ENCODE data around the gene BTBD3. TPM values are rescaled to one million over a fixed set of nuclear protein-coding genes. Genes with fewer than 3 reads are reported as not detected.

Gene BTBD3
- total and polyA plus RNA-seq, 2 donors (not counting 3 experiments of a cell fraction or from before 2014, with no cell fraction given): 18.6 to 29.3 TPM

GRCh38 chr20:11951696-11952095, 34.0 kb downstream of the BTBD3 start:
- CTCF ChIA-PET: no interaction called here
- H3K27ac ChIP-seq (ENCODE audit: insufficient read depth, low read depth, low read length): no peak overlapping the region
- DNase-seq (ENCODE audit: low read depth, low spot score): no peak
- H3K4me2 ChIP-seq (ENCODE audit: insufficient read depth, low read length): no peak overlapping the region
- no peak for TF ChIP-seq POLR2A (IDR thresholded peaks at IDR 0.05; ENCODE audit: low read depth, low read length)
- no peak for TF ChIP-seq POLR2AphosphoS5 (IDR thresholded peaks at IDR 0.05; ENCODE audit: insufficient read depth, low read depth, low read length)
- TF ChIP-seq EZH2 (IDR thresholded peaks at IDR 0.05; ENCODE audit: borderline replicate concordance, low read depth, low read length, severe bottlenecking): no peak
- TF ChIP-seq MYC (IDR thresholded peaks at IDR 0.05; ENCODE audit: low read depth, low read length): no peak
- no peak for TF ChIP-seq GATA2 (IDR thresholded peaks at IDR 0.05; ENCODE audit: insufficient read depth, insufficient read length, low read depth, low read length)
- TF ChIP-seq MAX (IDR thresholded peaks at IDR 0.05; ENCODE audit: insufficient read depth, insufficient read length): no peak
- no peak for TF ChIP-seq CTCF (IDR thresholded peaks at IDR 0.05; ENCODE audit: extremely low read depth in 1 of 2, insufficient read depth in 1 of 2, low read depth in 1 of 2, low read length in 2 of 2)
- TF ChIP-seq JUN (IDR thresholded peaks at IDR 0.05; ENCODE audit: borderline replicate concordance, insufficient read depth, insufficient read length, low read depth): no peak
- TF ChIP-seq FOS (IDR thresholded peaks at IDR 0.05; ENCODE audit: borderline replicate concordance, insufficient read depth, low read length): no peak
- intact Hi-C loops (cut with micrococcal nuclease) (no loop called here), dilution Hi-C loops (cut with MboI; ENCODE audit: extremely low pct_ligation_motif_present, low sequenced_read_pairs) (no loop called here)
- no peak for FAIRE-seq
- H3K4me3 ChIP-seq (replicated peaks in 1 of 3; ENCODE audit: insufficient read depth in 1 of 3, low read depth in 1 of 3, low read length in 3 of 3): no peak overlapping the region
- POLR2A ChIA-PET: no interaction called here
- H3K27me3 ChIP-seq (ENCODE audit: control insufficient read depth in 2 of 2, insufficient read depth in 2 of 2, low read length in 2 of 2): no peaks in the 10 kb centered on the region
- H3K9me3 ChIP-seq (replicated peaks; ENCODE audit: control insufficient read depth, insufficient read depth, low read length): no peaks in the 10 kb centered on the region
- no peaks in the 10 kb centered on the region for H4K20me1 ChIP-seq (replicated peaks; ENCODE audit: control insufficient read depth, extremely low read depth, insufficient read depth, low read length)
- H3K9me1 ChIP-seq (replicated peaks; ENCODE audit: control insufficient read depth, extremely low read depth, insufficient read depth, low read length): no peaks in the 10 kb centered on the region
- no peaks in the 10 kb centered on the region for H3K36me3 ChIP-seq (ENCODE audit: control insufficient read depth in 2 of 2, extremely low read depth in 1 of 2, insufficient read depth in 2 of 2, low read length in 2 of 2)
- no peaks in the 10 kb centered on the region for H3K79me2 ChIP-seq (ENCODE audit: control insufficient read depth, insufficient read depth, low read length)
- BruUV-seq (replicated peaks): no TSS peak
- no peaks in the 10 kb centered on the region for H3K4me1 ChIP-seq (ENCODE audit: control insufficient read depth, extremely low read depth, insufficient read depth, low read length)
- no peak overlapping the region for H3K9ac ChIP-seq (replicated peaks; ENCODE audit: extremely low read depth, insufficient read depth, low read length)
- no peak overlapping the region for H2AFZ ChIP-seq (ENCODE audit: low read depth, low read length)

All from endothelial cell of umbilical vein (primary cell).